Endothelial cell of umbilical vein (primary cell): ENCODE results near the gene UBE2H. TPM values are rescaled to one million over a fixed set of nuclear protein-coding genes. Genes with fewer than 3 reads are reported as not detected.

Experiments
- BruUV-seq: library from RNA; stranded (reverse); fragments of 400-500 nt; replicated peaks from 2 replicates; lab custom pipeline; 2021; lab: Mats Ljungman, UMichigan
- CTCF ChIA-PET: fragments of 300-600, 350-600 bp; sonication (Branson Sonifier 250); formaldehyde crosslinking; loops from one replicate; lab custom pipeline; 2021; ENCODE audit warnings: antibody characterized with exemption, inconsistent platforms; lab: Charles Lee
- POLR2A ChIA-PET: fragments of 300-600, 350-600 bp; sonication (Branson Sonifier 250); formaldehyde crosslinking; loops from one replicate; lab custom pipeline; 2021; ENCODE audit warnings: antibody characterized with exemption, inconsistent platforms; lab: Charles Lee
- DNase-seq: peaks from one replicate; pipeline ENCODE4 v3.0.0-alpha.2; 2011; ENCODE audit warnings: low read depth, low spot score
- FAIRE-seq: peaks from 2 replicates; lab custom pipeline; 2011; peaks lifted over from hg19 to GRCh38; lab: Jason Lieb, UNC
- H2AFZ ChIP-seq: 2 replicates; pipeline ENCODE4 v1.6.0; 2012; ENCODE audit warnings: low read depth, low read length, control low read depth, inconsistent platforms
- H3K27ac ChIP-seq: 2 replicates; pipeline ENCODE4 v1.5.1; 2011; ENCODE audit warnings: low read depth, mild to moderate bottlenecking, control low read depth, low read length, moderate library complexity; ENCODE audit not compliant: insufficient read depth
- H3K27me3 ChIP-seq, 2 experiments: 2 replicates each; pipeline versions ENCODE4 v1.6.0 to v1.6.1; 2011; ENCODE audit warnings: low read length in 2 of 2, mixed read lengths in 1 of 2; ENCODE audit not compliant: control insufficient read depth in 2 of 2, insufficient read depth in 2 of 2
- H3K36me3 ChIP-seq, 2 experiments: 2 replicates in 1 of 2; 3 replicates in 1 of 2; pipeline ENCODE4 v1.5.1; 2011; ENCODE audit warnings: low read length in 2 of 2, mild to moderate bottlenecking in 1 of 2, moderate library complexity in 1 of 2; ENCODE audit not compliant: control insufficient read depth in 2 of 2, insufficient read depth in 2 of 2; ENCODE audit errors: extremely low read depth in 1 of 2
- H3K4me1 ChIP-seq: 3 replicates; pipeline ENCODE4 v1.5.1; 2011; ENCODE audit warnings: mild to moderate bottlenecking, low read length; ENCODE audit not compliant: control insufficient read depth, insufficient read depth; ENCODE audit errors: extremely low read depth
- H3K4me2 ChIP-seq: 2 replicates; pipeline ENCODE4 v1.6.1; 2011; ENCODE audit warnings: low read length, control low read depth, mixed read lengths; ENCODE audit not compliant: insufficient read depth
- H3K4me3 ChIP-seq, 3 experiments: fragments of 200-600 bp in 1 of 3; sonication (generic), shearing (Covaris generic) in 1 of 3; replicated peaks in 1 of 3; 2 replicates each; pipeline ENCODE4 v1.5.1; 2011 to 2016; ENCODE audit warnings: control low read depth in 3 of 3, low read length in 3 of 3, mild to moderate bottlenecking in 2 of 3, inconsistent platforms in 1 of 3, low read depth in 1 of 3, moderate library complexity in 1 of 3; ENCODE audit not compliant: insufficient read depth in 1 of 3
- H3K79me2 ChIP-seq: 2 replicates; pipeline ENCODE4 v1.6.0; 2012; ENCODE audit warnings: low read length, inconsistent platforms; ENCODE audit not compliant: control insufficient read depth, insufficient read depth
- H3K9ac ChIP-seq: replicated peaks from 2 replicates; pipeline ENCODE3; 2011; ENCODE audit warnings: low read length, control low read depth; ENCODE audit not compliant: insufficient read depth; ENCODE audit errors: extremely low read depth
- H3K9me1 ChIP-seq: replicated peaks from 3 replicates; pipeline ENCODE4 v1.6.0; 2011; ENCODE audit warnings: mild to moderate bottlenecking, low read length; ENCODE audit not compliant: control insufficient read depth, insufficient read depth; ENCODE audit errors: extremely low read depth
- H3K9me3 ChIP-seq: replicated peaks from 2 replicates; pipeline ENCODE4 v1.5.1; 2012; ENCODE audit warnings: low read length, inconsistent platforms; ENCODE audit not compliant: control insufficient read depth, insufficient read depth
- H4K20me1 ChIP-seq: replicated peaks from 2 replicates; pipeline ENCODE3; 2011; ENCODE audit warnings: mild to moderate bottlenecking, low read length; ENCODE audit not compliant: control insufficient read depth, insufficient read depth; ENCODE audit errors: extremely low read depth
- CTCF ChIP-seq, 2 donors: IDR thresholded peaks; 1 replicate in 1 of 2; 2 replicates in 1 of 2; pipeline ENCODE4 v1.5.1; 2011; ENCODE audit warnings: low read length in 2 of 2, mild to moderate bottlenecking in 2 of 2, moderate library complexity in 2 of 2, control low read depth in 1 of 2, inconsistent platforms in 1 of 2, low read depth in 1 of 2; ENCODE audit not compliant: insufficient read depth in 1 of 2; ENCODE audit errors: extremely low read depth in 1 of 2
- EZH2 ChIP-seq: IDR thresholded peaks from 2 replicates; pipeline ENCODE4 v1.6.1; 2012; ENCODE audit warnings: borderline replicate concordance, low read depth, mild to moderate bottlenecking, moderate library complexity, low read length, inconsistent platforms; ENCODE audit not compliant: severe bottlenecking
- FOS ChIP-seq: IDR thresholded peaks from 2 replicates; pipeline ENCODE4 v1.6.1; 2011; ENCODE audit warnings: mild to moderate bottlenecking, low read length, moderate library complexity, borderline replicate concordance; ENCODE audit not compliant: insufficient read depth
- GATA2 ChIP-seq: IDR thresholded peaks from 2 replicates; pipeline ENCODE4 v1.7.0; 2011; ENCODE audit warnings: low read depth, mild to moderate bottlenecking, moderate library complexity, mixed read lengths, low read length; ENCODE audit not compliant: insufficient read length, insufficient read depth
- JUN ChIP-seq: IDR thresholded peaks from 2 replicates; pipeline ENCODE4 v1.6.1; 2011; ENCODE audit warnings: borderline replicate concordance, low read depth; ENCODE audit not compliant: insufficient read length, insufficient read depth
- MAX ChIP-seq: IDR thresholded peaks from 2 replicates; pipeline ENCODE4 v1.6.1; 2011; ENCODE audit not compliant: insufficient read depth, insufficient read length
- MYC ChIP-seq: IDR thresholded peaks from one replicate; pipeline ENCODE4 v1.6.1; 2011; ENCODE audit warnings: mild to moderate bottlenecking, low read depth, low read length
- POLR2A ChIP-seq: IDR thresholded peaks from 2 replicates; pipeline ENCODE4 v1.6.1; 2012; ENCODE audit warnings: low read depth, mild to moderate bottlenecking, control low read depth, low read length
- POLR2AphosphoS5 ChIP-seq: IDR thresholded peaks from 2 replicates; pipeline ENCODE4 v1.6.1; 2012; ENCODE audit warnings: low read depth, mild to moderate bottlenecking, control low read depth, low read length, moderate library complexity; ENCODE audit not compliant: insufficient read depth
- dilution Hi-C: fragments of 300-500 bp; cut with MboI; formaldehyde crosslinking; loops from one replicate; pipeline ENCODE4 v1.15.0; 2019; ENCODE audit warnings: low sequenced_read_pairs; ENCODE audit not compliant: extremely low pct_ligation_motif_present
- intact Hi-C: fragments of 100-400 bp; cut with micrococcal nuclease; formaldehyde crosslinking; loops from one replicate; pipeline ENCODE4 v1.10.0; 2022
- polyA plus RNA-seq, 4 experiments: library from polyadenylated mRNA; depleted of rRNA in 3 of 4; stranded (reverse) in 3 of 4; unstranded in 1 of 4; fragments of >200 nt; gene quantifications; 2 replicates each; pipeline versions ENCODE4 v1.2.1 to v1.2.3, GENCODE V29; 2011 to 2012; ENCODE audit warnings: missing spikeins in 1 of 4
- total RNA-seq: library from RNA; stranded (reverse); gene quantifications from 2 replicates; pipeline ENCODE4 v1.2.3, GENCODE V29; 2021

The UBE2H gene
- total and polyA plus RNA-seq, 2 donors (not counting 3 experiments of a cell fraction or from before 2014, with no cell fraction given) = 51.7 to 90.1 TPM

DNA sequence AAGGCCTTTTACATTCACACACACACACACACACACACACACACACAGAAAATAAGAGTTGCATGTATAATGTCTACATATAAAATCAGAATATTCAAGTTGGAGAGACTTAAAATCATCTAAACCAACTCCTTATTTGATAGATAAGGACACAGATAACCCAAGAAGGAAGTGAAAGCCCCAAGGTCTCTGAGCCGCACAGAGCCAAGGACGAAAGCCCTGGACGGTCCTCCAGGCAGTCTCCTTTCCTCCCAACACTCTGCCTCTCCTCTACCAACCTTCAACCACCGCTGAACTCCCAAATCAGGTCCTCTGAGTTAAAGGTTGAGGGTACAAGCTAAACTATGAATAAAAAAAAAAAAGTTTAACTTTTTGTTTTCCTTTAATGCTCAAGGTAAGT lies 28.2 kb downstream of the UBE2H start:
- no peak for TF ChIP-seq POLR2AphosphoS5
- no peak for TF ChIP-seq GATA2
- no peak for TF ChIP-seq CTCF (IDR thresholded peaks at IDR 0.05; ENCODE audit: extremely low read depth in 1 of 2, insufficient read depth in 1 of 2, low read depth in 1 of 2, low read length in 2 of 2)
- no peak for TF ChIP-seq POLR2A
- TF ChIP-seq FOS = no peak
- no peak for TF ChIP-seq MYC
- TF ChIP-seq JUN = no peak
- TF ChIP-seq MAX = no peak
- no peak for TF ChIP-seq EZH2

More for the DNA sequence above, 28.2 kb downstream of the UBE2H start:
- no peak for FAIRE-seq
- Histone ChIP-seq H3K4me3 (no peak overlapping the region), H2AFZ (no peak overlapping the region), H3K79me2 (peaks cover 39% of the 10 kb centered on the region), H4K20me1 (peaks cover 2% of the 10 kb centered on the region), H3K4me2 (no peak overlapping the region), H3K9me1 (no peaks in the 10 kb centered on the region), H3K9ac (no peak overlapping the region), H3K27ac (no peak overlapping the region), H3K4me1 (peaks cover 21% of the 10 kb centered on the region), H3K36me3 (peaks cover 3 to 5% of the 10 kb centered on the region in 2 experiments), H3K27me3 (no peaks in the 10 kb centered on the region), H3K9me3 (no peaks in the 10 kb centered on the region)
- BruUV-seq = no TSS peak
- POLR2A ChIA-PET = no interaction called here
- DNase-seq = no peak
- dilution Hi-C loops (no loop called here), intact Hi-C loops (no loop called here)
- CTCF ChIA-PET = no interaction called here
